ENCODE measurements around the gene GSTP1. TPM values are rescaled to one million over a fixed set of nuclear protein-coding genes. Genes with fewer than 3 reads are reported as not detected.

Gene GSTP1
- total RNA-seq, 1 experiment from 2014 or later: 893 TPM

DNA sequence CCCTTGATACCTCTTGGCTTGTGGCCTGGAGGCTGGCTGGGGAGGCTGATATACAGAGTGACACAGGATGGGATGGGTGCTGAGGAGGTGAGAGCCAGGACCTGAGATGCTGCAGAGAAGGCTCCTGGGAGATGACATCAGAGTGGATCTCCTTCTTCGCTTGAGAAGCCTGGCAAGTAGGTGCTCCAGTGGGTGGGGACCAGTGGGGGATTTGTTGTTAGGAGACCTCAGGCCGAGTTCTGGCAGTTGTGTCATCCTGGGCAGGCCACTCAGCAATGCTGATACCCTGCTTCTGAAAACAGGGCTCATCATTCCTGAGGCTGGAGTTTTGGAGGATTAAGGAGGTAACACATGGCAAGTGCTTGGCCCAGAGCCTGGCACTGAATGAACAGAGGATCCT lies 21.2 kb downstream of the GSTP1 start:
- Histone ChIP-seq H3K4me2 (ENCODE audit: low read length) (no peak overlapping the region), H3K36me3 (ENCODE audit: control insufficient read depth in 1 of 2, insufficient read depth in 2 of 2, low read length in 2 of 2) (peaks cover 10 to 14% of the 10 kb centered on the region in 2 experiments; a peak in 3 of 4 replicates), H3K9me3 (ENCODE audit: control insufficient read depth in 1 of 2, insufficient read depth in 1 of 2, low read depth in 1 of 2, low read length in 2 of 2) (no peaks in the 10 kb centered on the region), H3K27me3 (ENCODE audit: insufficient read depth, low read length) (no peaks in the 10 kb centered on the region), H3K79me2 (ENCODE audit: insufficient read depth, low read length) (peaks cover 27% of the 10 kb centered on the region), H3K9ac (ENCODE audit: low read length) (no peak overlapping the region), H4K20me1 (ENCODE audit: insufficient read depth) (no peaks in the 10 kb centered on the region), H3K4me3 (replicated peaks in 1 of 2; ENCODE audit: low read depth in 1 of 2, low read length in 2 of 2) (no peak overlapping the region), H3K27ac (ENCODE audit: low read depth, low read length) (no peak overlapping the region), H2AFZ (ENCODE audit: low read depth, low read length, poor library complexity, severe bottlenecking) (no peak overlapping the region), H3K4me1 (ENCODE audit: control insufficient read depth in 1 of 2, insufficient read depth in 2 of 2, low read length in 2 of 2) (peaks cover 6 to 20% of the 10 kb centered on the region in 2 experiments), H3K9me2 (ENCODE audit: insufficient read depth) (no peaks in the 10 kb centered on the region)
- ChIA-PET RAD21 (ENCODE audit: low non-redundant PET in 1 of 2, low total read pairs in 2 of 2, uncharacterized antibody in 2 of 2, unreplicated experiment in 2 of 2) (no interaction called here), CTCF (interaction anchor here (1.2 kb wide), 1 partner anchor 10 kb away, joined by 3 read pairs; no protein-coding TSS in a partner anchor), POLR2A (no interaction called here)
- TF ChIP-seq SIN3A (IDR thresholded peaks at IDR 0.05; ENCODE audit: low read depth) (no peak), EZH2 (IDR thresholded peaks at IDR 0.05) (no peak), FOSL1 (IDR thresholded peaks at IDR 0.05; ENCODE audit: low read depth) (no peak), SP1 (IDR thresholded peaks at IDR 0.05; ENCODE audit: low read depth) (no peak), TCF7L2 (IDR thresholded peaks at IDR 0.05; ENCODE audit: borderline replicate concordance, extremely low read depth, insufficient read depth, insufficient read length) (no peak), ZNF274 (IDR thresholded peaks at IDR 0.05; ENCODE audit: low read depth, low read length) (no peak), ELF1 (IDR thresholded peaks at IDR 0.05; ENCODE audit: borderline replicate concordance, low read depth) (no peak), CBX3 (IDR thresholded peaks at IDR 0.05; ENCODE audit: low read depth) (no peak)
- TF ChIP-seq, protein P1, sequence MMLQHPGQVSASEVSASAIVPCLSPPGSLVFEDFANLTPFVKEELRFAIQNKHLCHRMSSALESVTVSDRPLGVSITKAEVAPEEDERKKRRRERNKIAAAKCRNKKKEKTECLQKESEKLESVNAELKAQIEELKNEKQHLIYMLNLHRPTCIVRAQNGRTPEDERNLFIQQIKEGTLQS (IDR thresholded peaks at IDR 0.05): no peak
- intact Hi-C loops (cut with micrococcal nuclease): no loop called here
- no peak for ATAC-seq
- no TSS peak for BruUV-seq (replicated peaks)
- no peak for DNase-seq (ENCODE audit: low read depth, low spot score)

DNA sequence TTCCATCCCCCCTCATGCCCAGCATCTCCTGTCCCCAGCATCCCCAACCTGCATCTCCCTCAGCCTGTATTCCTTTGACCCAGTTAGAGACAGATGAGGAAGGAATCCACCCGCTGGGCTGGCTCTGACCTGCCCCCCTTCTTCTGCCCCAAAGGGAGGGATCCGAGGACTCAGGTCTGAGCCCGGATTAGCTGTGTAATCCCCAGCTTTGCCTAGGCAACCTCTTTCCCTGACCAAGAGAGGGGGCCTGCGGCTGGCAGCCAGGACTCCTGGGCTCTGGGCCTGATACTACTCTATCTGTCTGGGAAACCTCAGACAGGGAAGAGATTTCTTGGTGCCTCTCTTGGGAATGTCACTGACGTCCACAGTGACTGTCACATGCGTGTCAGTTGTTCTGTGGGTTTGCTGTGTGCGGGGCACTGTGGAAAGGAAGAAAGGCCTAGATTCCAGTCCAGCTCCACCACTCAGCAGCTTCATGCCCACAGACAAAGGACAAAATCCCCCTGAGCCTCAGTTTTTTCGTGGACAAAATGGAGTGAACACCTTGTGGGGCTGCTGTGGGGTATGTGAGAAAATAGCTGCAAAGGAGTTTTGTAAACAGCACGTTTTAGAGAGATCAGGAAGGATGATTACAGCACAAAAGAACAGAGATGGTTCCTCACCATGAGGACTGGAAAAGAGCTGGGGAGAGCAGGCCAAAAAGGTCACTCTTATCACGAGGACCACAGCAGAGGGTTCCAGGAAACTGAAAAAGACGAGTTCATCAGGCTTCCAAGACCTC lies 21.8 kb downstream of the GSTP1 start:
- H3K9me2 ChIP-seq (ENCODE audit: insufficient read depth): no peaks in the 10 kb centered on the region
- no peak overlapping the region for H2AFZ ChIP-seq (ENCODE audit: low read depth, low read length, poor library complexity, severe bottlenecking)
- RAD21 ChIA-PET (ENCODE audit: low non-redundant PET in 1 of 2, low total read pairs in 2 of 2, uncharacterized antibody in 2 of 2, unreplicated experiment in 2 of 2): no interaction called here
- ATAC-seq (no peak), DNase-seq (ENCODE audit: low read depth, low spot score) (no peak)
- peaks cover 27% of the 10 kb centered on the region for H3K79me2 ChIP-seq (ENCODE audit: insufficient read depth, low read length)
- H4K20me1 ChIP-seq (ENCODE audit: insufficient read depth): no peaks in the 10 kb centered on the region
- H3K4me2 ChIP-seq (ENCODE audit: low read length): no peak overlapping the region; the same call in 1 of the 2 replicates
- peaks cover 13 to 15% of the 10 kb centered on the region in 2 experiments; a peak in 3 of 4 replicates for H3K36me3 ChIP-seq (ENCODE audit: control insufficient read depth in 1 of 2, insufficient read depth in 2 of 2, low read length in 2 of 2)
- intact Hi-C loops (cut with micrococcal nuclease): no loop called here
- POLR2A ChIA-PET: no interaction called here
- H3K9me3 ChIP-seq (ENCODE audit: control insufficient read depth in 1 of 2, insufficient read depth in 1 of 2, low read depth in 1 of 2, low read length in 2 of 2): no peaks in the 10 kb centered on the region
- H3K9ac ChIP-seq (ENCODE audit: low read length): no peak overlapping the region
- no peak overlapping the region for H3K27ac ChIP-seq (ENCODE audit: low read depth, low read length)
- H3K4me1 ChIP-seq (ENCODE audit: control insufficient read depth in 1 of 2, insufficient read depth in 2 of 2, low read length in 2 of 2): peaks cover 6 to 20% of the 10 kb centered on the region in 2 experiments
- CTCF ChIA-PET: interaction anchor here (1.2 kb wide), 1 partner anchor 9 kb away, joined by 3 read pairs; no protein-coding TSS in a partner anchor
- no peaks in the 10 kb centered on the region for H3K27me3 ChIP-seq (ENCODE audit: insufficient read depth, low read length)
- no peak overlapping the region for H3K4me3 ChIP-seq (replicated peaks in 1 of 2; ENCODE audit: low read depth in 1 of 2, low read length in 2 of 2)
- TF ChIP-seq SRF (IDR thresholded peaks at IDR 0.05; ENCODE audit: low read depth): no peak
- TF ChIP-seq ZNF274 (IDR thresholded peaks at IDR 0.05; ENCODE audit: low read depth, low read length): no peak
- TF ChIP-seq, protein P2, sequence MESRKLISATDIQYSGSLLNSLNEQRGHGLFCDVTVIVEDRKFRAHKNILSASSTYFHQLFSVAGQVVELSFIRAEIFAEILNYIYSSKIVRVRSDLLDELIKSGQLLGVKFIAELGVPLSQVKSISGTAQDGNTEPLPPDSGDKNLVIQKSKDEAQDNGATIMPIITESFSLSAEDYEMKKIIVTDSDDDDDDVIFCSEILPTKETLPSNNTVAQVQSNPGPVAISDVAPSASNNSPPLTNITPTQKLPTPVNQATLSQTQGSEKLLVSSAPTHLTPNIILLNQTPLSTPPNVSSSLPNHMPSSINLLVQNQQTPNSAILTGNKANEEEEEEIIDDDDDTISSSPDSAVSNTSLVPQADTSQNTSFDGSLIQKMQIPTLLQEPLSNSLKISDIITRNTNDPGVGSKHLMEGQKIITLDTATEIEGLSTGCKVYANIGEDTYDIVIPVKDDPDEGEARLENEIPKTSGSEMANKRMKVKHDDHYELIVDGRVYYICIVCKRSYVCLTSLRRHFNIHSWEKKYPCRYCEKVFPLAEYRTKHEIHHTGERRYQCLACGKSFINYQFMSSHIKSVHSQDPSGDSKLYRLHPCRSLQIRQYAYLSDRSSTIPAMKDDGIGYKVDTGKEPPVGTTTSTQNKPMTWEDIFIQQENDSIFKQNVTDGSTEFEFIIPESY (IDR thresholded peaks at IDR 0.05; ENCODE audit: extremely low read depth, insufficient replicate concordance, low read length): no peak
- TF ChIP-seq SIN3A (IDR thresholded peaks at IDR 0.05; ENCODE audit: low read depth): no peak
- no peak for TF ChIP-seq EZH2 (IDR thresholded peaks at IDR 0.05)
- BruUV-seq (replicated peaks): no TSS peak

Data from HCT116 (cell line).